NCI-H460 (cell line): ENCODE measurements around the gene LSP1. TPM values are rescaled to one million over a fixed set of nuclear protein-coding genes. Genes with fewer than 3 reads are reported as not detected.
A peak's percentile ranks its signal among the peaks of the same experiment; 100 is the strongest.
"Not testable (repeated sequence)": the region's sequence is repeated elsewhere in the genome, so short reads cannot be mapped to it uniquely, and the experiment has no call there.

Source experiments
- DNase-seq: peaks from one replicate; pipeline ENCODE4 v3.0.0-alpha.2; 2016; ENCODE audit warnings: low read depth; ENCODE audit errors: extremely low read depth
- total RNA-seq: library from RNA; depleted of rRNA; stranded (reverse); fragments of >200 nt; shearing (Covaris generic); gene quantifications from 2 replicates; pipeline ENCODE4 v1.2.3, GENCODE V29; 2014

The LSP1 gene
- total RNA-seq, 1 experiment from 2014 or later = not detected

DNA sequence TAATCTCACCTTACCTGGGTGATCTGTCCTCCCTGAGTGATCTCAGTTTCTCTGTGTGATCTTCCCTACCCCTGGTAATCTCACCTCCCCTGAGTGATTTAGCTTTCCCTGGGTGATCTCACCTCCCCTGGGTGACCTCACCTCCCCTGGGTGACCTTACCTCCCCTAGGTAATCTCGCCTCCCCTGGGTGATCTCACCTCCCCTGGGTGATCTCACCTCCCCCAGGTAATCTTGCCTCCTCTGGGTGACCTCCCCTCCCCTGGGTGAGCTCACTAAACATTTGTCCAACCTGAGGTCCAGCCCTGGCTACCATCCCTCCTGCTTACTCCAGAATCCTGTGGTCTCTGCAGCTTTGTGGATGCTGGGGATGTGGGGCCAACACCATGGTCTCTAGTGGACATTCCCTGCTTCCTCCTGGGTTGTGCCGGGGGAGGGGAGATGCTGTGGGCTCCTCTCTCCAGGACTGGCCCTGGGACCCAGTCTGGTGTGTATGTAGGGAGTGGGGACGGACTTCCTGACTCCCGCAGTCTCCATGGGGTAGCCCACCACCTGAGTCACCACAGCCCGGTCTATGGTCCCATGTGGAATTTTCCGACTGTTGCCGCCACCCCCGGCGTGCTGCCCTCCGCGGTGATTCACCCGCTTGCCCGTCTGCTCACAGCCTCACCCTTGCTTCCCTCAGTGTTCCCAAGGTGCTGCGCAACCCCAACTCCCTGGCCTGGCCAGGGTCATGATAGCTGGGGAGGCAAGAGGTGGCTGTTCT lies 9.9 kb downstream of the LSP1 start:
- DNase-seq = no peak

DNA sequence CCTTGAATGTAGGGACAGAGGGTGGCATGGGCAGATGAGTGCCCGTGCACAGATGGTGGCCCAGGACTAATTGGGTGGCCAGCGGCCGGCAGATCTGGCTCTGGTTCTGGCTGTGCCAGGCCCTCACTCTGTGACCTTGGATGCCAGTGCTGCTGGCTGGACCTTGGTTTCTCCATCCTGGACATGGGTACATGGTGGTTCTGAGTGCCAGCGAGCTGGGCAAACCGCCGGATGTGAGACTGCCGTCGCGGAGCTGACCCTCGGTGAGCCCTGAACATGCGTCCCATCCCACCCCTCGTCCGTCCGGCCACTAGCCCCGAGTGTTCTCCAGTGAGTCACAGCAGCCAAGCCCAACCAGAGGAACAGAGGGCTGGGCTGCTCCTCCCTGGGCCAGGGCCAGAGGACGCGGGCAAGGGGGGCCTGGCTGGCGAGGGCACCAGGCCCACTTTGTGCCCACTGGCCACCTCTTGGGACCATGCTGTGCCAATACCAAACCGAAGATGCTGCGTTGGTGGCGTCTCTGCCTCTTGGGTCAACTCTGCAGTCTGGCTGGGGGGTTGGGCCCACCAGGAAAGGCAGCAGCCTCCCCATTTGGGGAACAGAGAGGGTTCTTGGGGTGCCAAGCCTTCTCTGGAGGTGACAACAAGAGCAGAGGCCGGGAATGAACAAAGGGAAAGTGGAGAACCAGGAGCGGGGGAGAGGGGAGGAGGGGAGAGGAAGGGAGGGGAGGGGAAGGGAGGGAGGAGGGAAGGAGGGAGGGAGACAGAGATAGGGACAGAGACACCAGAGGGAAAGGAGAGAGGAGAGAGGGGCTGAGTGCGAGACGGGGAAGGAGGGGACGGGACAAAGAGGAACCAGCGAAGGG lies 10.7 kb downstream of the LSP1 start:
- DNase-seq = peak; percentile 43

DNA sequence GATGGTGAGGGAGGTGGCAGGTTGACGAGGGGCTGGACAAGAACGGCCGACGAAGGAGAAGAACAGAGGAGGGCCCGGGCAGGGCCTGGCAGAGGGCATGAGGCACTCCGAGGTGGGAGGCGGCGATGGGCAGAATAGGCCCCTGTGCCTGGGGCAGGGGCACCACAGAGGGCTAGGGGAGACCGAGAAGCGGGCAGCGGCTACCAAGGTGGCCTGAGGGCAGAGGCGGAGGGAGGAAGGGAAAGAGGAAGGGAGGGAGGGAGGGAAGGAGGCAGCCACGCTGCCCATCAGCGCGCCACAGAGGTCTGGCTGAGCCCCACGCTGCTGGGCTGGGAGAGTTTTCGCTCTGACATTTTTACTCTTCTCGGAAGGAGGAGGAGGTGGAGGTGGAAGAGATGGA lies 11.3 kb downstream of the LSP1 start:
- no peak for DNase-seq

DNA sequence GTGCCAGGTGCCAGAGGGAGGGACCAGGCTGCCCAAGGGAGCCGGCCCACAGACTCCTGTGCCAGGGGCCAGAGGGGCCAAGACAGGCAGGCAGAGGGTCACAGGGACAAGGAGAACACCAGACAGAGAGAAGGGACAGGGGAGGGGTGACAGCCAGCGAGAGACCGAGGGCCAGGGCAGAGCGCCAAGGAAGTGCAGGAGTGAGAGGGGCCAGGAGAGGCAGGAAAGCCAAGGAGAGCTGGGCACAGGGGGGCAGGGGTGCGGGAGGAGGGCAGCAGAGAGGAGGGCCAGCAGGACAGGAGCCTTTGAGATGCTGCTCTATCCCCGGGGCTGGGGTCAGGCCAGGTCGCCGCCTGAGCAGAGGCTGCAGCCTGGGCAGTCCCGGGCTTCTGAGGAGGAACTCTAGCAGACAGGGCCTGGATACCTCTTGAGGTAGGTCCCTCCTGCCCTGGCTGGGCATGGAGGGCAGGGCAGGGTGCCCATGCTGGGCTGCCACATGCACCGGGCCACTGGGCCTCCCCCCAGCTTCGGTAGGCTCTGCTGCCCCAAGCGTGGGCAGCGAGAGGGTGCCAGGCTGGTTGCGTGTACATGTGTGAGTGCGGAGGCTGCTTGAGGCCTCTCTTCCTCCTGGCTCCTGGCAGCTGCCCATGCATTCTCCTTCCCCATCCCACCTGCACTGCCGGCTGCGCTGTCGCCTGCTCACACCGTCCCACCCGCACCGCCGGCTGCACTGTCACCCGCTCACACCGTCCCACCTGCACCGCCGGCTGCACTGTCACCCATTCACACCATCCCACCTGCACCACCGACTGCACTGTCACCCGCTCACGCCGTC lies 12.2 kb downstream of the LSP1 start:
- DNase-seq = no peak

DNA sequence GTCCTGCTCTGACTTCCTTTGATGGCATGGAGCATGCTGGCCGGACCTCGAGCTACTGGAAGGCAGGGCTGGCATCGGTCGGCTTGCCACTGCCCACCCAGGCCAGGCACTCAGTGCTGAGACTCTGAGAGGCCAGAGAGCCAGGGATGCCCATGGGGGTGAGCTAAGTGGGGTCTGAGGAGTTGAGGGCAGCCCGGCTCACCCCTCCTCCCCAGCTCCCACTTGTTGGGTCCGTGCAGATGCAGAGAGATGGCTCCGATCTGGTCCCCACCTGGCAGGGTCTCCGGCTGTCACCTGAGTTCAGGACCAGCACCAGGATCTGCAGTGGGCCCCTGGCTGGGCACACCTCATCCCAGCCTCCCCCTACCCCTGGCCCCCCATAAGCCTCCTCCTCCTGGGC lies 13.3 kb downstream of the LSP1 start:
- no peak for DNase-seq

DNA sequence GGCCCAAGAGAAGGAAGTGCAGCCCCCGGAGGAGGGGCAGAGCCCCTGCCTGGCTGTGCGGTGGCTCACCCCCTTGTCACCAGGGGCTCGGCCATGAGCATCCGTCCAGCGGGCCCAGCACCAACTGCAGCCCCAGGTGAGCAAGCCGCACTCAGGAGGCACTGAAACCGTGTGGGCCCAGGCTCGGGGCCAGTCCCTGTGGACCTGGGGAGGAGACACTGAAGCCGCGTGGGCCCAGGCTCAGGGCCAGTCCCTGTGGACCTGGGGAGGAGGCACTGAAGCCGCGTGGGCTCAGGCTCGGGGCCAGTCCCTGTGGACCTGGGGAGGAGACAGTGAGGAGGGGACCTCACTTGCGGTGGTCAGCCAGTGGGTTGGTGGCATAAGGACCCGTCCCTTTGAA lies 13.9 kb downstream of the LSP1 start:
- DNase-seq = no peak

DNA sequence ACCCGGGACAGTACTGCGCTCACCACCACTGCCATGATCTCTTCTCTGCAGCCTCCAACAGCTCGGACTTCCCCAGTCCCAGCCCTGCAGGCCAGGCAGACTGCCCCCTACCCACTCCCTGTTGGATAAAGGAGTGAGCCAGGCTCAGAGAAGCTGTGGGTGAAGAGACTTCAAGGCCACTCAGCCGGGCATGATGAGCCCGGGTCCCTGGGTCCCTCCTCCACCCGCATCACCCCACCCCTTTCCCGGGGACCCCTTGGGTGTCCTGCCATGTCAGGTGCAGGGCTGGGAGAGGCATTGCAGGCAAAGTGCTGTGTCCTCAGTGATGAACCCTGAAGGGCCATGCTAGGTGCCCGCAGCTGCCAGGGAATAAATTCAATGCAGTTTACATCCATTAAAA lies 14.5 kb downstream of the LSP1 start:
- no peak for DNase-seq

DNA sequence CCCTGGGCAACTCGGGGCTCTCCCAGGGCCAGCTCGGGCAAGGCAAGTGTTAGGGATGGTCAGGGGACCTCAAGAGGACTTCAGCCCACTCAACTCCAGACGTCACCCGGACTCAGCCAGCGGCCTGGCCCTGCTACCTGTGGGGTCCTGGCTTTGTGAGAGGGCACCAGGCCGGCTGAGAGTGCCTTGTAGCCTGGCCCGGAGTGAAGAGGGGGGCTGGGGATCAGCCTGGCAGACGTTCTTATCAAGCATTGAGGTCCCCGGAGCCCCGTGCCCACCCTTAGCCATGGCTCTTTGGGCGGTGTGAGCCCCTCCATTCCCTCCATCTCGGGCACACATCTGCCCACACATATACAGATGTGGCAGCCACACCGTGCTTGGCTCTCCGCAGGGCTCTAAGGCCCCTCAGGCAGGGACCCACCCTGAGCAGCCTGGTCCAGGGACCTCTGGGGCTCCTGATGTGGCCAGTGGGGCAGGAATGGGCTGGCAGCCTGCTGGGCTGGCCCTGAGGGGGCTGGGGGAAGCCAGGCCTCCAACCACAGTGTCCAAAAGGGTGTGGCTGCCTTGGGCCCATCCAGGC lies 15.3 kb downstream of the LSP1 start:
- no peak for DNase-seq

DNA sequence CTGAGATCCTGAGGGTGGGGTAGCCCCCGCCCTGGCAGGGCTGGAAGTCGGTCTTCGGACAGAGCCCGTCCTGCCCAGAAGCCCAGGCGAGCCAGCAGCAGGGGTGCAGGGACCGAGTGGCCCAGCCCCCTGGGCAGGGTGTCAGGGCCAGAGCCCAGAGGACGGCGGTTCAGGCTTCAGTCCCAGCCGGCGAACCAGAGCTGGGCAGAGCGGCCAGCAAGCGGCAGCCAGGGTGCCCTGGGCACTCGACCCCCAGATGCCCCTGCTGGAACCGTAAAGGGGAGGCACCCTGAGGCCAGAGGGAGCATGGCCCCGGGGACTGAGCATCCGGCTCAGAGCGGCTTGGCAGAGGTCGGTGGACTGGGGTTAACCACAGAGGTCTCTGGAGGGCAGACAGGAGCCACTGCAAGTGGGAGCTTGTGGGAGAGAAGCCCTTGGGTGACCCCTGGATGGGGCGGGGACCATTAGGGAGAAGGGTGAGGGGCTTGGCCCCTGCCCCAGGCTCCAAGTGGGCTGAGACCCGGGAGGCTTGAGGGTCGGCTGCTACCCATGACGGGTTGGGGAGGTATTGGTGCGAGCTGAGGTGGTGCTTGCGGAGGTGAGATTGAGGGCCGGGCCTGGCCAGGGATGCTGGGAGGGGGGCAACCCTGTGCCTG lies 15.9 kb downstream of the LSP1 start:
- no peak for DNase-seq

DNA sequence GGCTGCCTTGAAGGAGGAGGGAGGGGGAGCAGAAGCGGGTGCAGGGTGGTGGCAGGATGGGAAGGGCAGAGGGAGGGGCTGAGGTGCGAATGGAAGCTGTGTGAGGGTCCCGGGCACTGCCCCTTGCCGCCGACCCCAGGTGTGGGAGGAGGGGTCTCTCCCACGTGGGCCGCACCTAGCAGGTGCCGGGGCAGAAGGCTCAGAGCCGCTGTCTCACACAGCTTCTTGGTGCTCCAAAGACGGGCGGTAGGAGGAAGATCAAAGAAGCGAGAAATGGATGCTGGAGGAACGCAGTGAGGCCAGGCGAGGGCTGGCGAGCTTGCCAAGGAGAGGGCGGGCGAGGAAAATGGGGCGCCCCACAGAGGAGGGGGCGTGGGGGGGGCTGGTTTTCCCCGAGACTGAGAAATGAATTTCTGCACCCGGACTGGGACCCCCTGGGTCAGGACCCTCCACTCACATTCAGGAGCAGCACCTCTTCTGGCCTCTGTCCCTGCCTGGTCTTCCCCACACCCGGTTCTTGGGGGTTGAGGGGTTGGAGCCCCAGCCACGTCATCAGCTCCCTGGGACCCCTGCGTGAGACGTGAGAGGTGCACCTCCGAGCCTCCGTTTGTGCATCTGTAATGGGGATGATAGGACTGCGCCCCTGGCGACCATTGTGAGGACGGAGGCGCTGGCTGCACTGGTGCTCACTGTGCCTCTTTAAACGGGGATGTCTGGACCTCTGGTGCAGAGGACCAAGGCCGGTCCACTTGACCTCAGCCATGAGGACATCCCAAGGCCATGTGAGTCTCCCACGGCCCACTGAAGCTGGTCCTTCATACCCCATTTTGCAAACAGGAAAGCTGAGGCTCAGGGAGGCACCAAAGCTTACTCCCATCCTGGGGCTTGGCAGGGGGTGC lies 16.8 kb downstream of the LSP1 start:
- peak; percentile 1 for DNase-seq

DNA sequence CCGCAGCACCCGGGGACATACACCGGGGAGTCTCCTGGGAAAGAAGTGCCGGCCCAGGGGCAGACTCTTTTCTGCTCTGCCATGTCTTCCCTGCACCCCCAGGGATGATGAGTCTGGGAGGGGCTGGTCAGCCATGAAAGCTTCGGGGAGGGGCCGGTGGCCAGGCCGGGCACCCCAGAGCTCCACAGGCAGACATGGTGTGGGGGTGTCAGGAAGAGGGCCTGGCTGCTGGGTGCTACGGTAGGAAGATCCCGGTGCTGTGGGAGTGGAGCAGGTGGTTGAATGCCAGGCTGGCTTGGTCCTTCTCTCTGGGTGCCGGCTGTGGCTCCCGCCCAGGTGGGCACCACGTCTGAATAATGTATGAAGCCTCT lies 17.4 kb downstream of the LSP1 start:
- no peak for DNase-seq

DNA sequence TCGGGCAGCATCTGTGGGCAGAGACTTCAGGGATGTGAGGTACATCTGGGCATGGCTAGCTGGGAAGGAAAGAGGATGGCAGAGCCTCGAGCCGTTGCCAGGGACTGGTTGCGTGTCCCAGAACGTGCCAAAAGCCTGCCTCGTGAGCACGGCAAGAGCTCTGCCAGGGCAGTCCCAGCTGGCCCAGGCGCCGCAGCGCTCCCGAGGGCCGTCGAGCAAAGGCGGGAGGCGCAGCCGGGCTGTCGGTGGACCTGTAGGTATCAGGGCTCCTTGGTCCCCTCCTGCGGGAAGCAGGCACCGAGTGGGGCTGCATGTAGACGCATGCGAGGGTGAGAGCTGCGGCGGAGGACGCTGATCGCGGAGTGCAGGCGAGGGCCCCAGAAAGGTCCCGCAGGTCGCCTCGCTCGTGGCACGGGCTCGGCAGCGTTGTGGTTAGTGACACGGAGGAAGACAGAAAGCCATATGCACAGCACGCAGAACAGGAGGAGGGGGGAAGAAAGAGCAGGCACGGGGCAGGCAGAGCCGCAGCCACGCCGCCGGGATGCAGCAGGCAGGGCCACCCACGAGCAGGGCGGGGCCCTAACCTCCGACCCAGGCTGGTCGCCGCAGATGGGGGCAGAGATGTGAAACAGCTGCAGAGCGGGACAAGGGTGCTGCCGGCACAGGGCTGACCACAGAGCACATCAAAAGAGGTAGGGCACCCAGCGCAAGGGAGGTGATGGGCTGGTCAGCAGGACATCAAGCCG lies 18.0 kb downstream of the LSP1 start:
- DNase-seq = no peak

DNA sequence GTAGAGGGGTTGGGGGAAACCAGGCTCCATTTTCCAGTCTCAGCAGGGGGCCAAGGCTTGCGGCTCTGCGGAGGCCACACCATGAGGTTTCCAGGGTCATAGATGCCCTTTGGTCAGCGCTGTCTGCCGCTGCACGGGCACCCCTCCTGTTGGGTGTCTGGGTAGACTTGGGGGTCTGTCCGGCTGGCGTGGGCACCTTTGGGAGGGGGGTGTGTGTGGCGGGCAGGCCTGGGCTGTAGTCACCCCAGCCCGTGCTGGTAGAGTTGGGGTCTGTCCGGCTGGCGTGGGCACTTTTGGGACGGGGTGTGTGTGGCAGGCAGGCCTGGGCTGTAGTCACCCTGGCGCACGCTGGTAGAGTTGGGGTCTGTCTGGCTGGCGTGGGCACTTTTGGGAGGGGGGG lies 18.6 kb downstream of the LSP1 start:
- DNase-seq = no peak

DNA sequence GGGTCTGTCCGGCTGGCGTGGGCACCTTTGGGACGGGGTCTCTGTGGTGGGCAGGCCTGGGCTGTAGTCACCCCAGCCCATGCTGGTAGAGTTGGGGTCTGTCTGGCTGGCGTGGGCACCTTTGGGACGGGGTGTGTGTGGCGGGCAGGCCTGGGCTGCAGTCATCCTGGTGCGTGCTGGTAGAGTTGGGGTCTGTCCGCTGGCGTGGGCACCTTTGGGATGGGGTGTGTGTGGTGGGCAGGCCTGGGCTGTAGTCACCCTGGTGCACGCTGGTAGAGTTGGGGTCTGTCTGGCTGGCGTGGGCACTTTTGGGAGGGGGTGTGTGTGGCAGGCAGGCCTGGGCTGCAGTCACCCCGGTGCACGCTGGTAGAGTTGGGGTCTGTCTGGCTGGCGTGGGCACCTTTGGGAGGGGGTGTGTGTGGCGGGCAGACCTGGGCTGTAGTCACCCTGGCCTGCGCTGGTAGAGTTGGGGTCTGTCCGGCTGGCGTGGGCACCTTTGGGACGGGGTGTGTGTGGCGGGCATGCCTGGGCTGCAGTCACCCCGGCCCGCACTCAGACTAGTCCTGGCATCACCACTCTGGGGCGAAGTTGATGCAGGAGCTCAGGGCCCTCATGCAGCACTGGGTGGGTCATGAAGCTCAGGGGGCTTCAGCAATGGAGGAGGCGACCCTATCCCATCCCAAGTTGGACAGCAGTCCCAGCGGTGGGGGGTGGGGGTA lies 19.5 kb downstream of the LSP1 start:
- no peak for DNase-seq

DNA sequence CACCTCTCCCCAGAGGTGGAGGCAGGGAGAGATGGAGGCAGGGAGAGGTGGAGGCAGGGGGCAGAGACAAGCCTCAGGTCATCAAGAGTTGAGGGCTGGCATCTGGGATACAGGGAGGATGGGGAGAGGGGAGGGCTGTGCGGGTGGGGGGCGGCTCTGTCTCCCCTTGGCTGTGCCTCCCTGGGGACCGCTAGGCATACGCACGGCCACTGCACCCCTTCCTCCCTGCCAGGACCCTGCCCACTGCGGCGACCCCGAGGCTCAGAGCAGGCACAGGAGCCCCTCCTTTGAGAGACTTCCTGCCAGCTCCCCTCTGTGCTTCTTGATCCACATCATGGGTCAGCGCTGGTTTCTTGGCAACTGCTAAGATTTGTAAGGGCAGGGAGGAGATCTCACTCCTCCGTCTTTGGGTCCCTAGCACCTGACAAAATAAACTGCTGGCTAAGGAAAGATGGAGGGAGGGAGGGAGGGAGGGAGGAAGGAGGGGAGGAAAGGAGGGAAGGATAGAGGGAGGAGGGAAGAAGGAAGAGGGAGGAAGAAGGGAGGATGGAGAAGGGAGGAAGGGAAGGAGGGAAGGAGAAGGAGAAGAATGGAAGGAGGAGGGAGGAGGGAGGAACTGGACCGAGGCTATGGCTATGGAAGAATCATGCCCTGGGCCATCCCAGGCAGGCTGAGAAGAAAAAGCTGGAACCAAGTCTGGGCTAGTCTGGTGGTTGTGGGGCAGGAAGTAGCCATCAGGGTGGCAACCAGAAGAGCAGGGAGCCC lies 20.3 kb downstream of the LSP1 start:
- no peak for DNase-seq

DNA sequence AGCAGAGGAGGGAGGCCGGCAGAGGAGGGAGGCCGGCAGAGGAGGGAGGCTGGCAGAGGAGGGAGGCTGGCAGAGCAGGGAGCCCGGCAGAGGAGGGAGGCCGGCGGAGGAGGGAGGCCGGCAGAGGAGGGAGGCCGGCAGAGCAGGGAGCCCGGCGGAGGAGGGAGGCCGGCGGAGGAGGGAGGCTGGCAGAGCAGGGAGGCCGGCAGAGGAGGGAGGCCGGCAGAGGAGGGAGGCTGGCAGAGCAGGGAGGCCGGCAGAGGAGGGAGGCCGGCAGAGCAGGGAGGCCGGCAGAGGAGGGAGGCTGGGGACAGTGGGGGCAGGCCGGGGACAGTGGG lies 20.9 kb downstream of the LSP1 start:
- not testable (repeated sequence) for DNase-seq

DNA sequence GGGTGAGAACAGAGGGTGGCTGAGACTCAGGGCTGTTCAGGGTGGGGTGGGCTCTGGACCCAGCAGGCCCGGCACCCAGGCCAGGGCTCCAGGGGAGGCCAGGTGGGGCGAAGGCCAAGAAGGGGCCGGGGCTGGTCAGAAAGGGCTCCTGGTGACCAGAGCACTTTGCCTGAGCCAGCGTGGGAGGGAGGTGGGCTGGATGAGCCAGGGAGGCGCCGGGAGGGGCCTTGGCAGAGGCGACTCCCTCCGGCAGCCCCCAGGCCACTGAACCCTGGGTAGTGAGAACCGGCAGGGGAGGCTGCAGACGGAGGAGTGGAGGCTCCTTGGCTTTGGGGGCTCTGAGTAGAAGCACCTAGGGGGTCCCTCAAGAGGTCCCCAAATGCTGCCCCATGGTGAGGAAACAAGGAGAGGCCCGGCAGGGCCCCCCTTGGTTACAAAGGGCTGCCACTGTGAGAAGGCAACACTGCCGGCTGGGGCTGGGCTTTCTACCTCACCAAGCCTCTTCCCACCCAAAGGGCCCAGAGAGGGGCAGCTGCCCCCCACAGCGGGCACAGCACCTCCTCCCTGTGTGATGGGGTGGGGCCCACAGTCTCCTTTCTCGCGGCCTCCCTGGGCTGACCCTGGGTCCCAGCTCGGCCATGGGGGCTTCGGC lies 21.7 kb downstream of the LSP1 start:
- not testable (repeated sequence) for DNase-seq
